Ovary (tissue), 10 donors: ENCODE data around the gene POFUT1. TPM values are rescaled to one million over a fixed set of nuclear protein-coding genes. Genes with fewer than 3 reads are reported as not detected.

Experiments used
- DNase-seq, 5 donors: peaks; one replicate each; pipeline ENCODE4 v3.0.0-alpha.2; 2019 to 2020
- H3K27ac ChIP-seq, 2 donors: fragments of 200-600 bp; one replicate each; pipeline versions ENCODE4 v1.5.1 to v1.8.0; 2019 to 2022
- H3K27me3 ChIP-seq: fragments of 200-600 bp; one replicate; pipeline ENCODE4 v1.8.0; 2022
- H3K36me3 ChIP-seq: fragments of 200-600 bp; sonication (generic); one replicate; pipeline ENCODE4 v1.5.1; 2019
- H3K4me1 ChIP-seq: one replicate; pipeline ENCODE4 v1.8.1; 2013; ENCODE audit warnings: mild to moderate bottlenecking, moderate library complexity; ENCODE audit not compliant: insufficient read depth
- H3K4me3 ChIP-seq: fragments of 200-600 bp; sonication (generic); one replicate; pipeline ENCODE4 v1.5.1; 2017
- H3K9me3 ChIP-seq, 2 donors: fragments of 200-600 bp in 1 of 2; sonication (generic) in 1 of 2; one replicate each; pipeline versions ENCODE4 v1.5.1 to v1.8.1; 2013 to 2019; ENCODE audit warnings: mild to moderate bottlenecking in 1 of 2, moderate library complexity in 1 of 2
- CTCF ChIP-seq, 3 donors: fragments of 450-650 bp in 2 of 3; fragments of 200-600 bp in 1 of 3; IDR thresholded peaks; one replicate each; pipeline versions ENCODE4 v1.5.1 to v1.8.0; 2016 to 2022; ENCODE audit warnings: antibody characterized with exemption in 3 of 3, mild to moderate bottlenecking in 1 of 3
- EP300 ChIP-seq: sonication (generic); formaldehyde crosslinking; IDR thresholded peaks from one replicate; pipeline ENCODE4 v1.6.1; 2017; ENCODE audit warnings: antibody characterized with exemption
- POLR2A ChIP-seq: fragments of 450-650 bp; IDR thresholded peaks from one replicate; pipeline ENCODE4 v1.6.1; 2017; ENCODE audit warnings: antibody characterized with exemption, mild to moderate bottlenecking, moderate library complexity
- WGBS, 3 donors: extraction: QIAGEN DNeasy Blood & Tissue Kit in 1 of 3; methylation state at CpG; one replicate each; pipeline versions ENCODE4 v1.1.5 to v1.1.7; 2013 to 2017; 5-methylcytosine and 5-hydroxymethylcytosine counted together
- intact Hi-C, 4 donors: fragments of 100-400 bp; cut with DNase I; formaldehyde crosslinking; loops; one replicate each; pipeline versions ENCODE4 v1.11.0 to v1.15.1; 2022 to 2023
- long read RNA-seq, 3 donors: library from polyadenylated mRNA in 2 of 3; unstranded in 2 of 3; transcript quantifications; one replicate each; pipeline ENCODE4 v2.0.0 and lab custom pipeline, GENCODE V29; 2021 to 2026
- polyA plus RNA-seq, 2 donors: library from polyadenylated mRNA; stranded (reverse); fragments of 200-250 nt in 1 of 2; fragments of 350-450 nt in 1 of 2; fragmentation: Illumina TruSeq in 1 of 2; extraction: RNeasy Lipid Tissue Mini Kit (QIAGEN cat#74804) in 1 of 2; gene quantifications; one replicate each; pipeline ENCODE4 v1.2.3, GENCODE V29; 2013 to 2014
- total RNA-seq, 7 donors: library from RNA; depleted of rRNA in 2 of 7; stranded (reverse); fragments of >200 nt in 2 of 7; fragmentation: NEBNext Ultra II Directional in 3 of 7; extraction: Animal tissue kit (Norgen Biotek cat#: 25700) in 3 of 7; gene quantifications; one replicate each; pipeline versions ENCODE4 v1.1.0 to v1.2.4, GENCODE V29; 2016 to 2023
- donor health status: DM: no; HTN: no; CAD: no; lungs with moderate emphysema.
- donor health status: DM: no; HTN: no; CAD: no.
- donor health status: Bipolar disorder and iron deficiency.
- donor health status: DM: yes; HTN: yes; CAD: no.
- donor health status: DM: no; HTN: no; CAD: no.
- donor health status: DM: yes; HTN: yes; CAD: no.

POFUT1 gene
- total RNA-seq (10 to 100 TPM; 18.0 to 47.7 (median 32.3) TPM), polyA plus RNA-seq (10 to 100 TPM; 19.2 to 48.4 TPM)
- long read RNA-seq, donor 1, full-length matches to known transcripts = 25 of 55 reads
- long read RNA-seq, donor 1, partial matches to known transcripts = 8 of 55 reads
- long read RNA-seq, donor 1, other reads (novel, unspliced or antisense) = 22 of 55 reads
- long read RNA-seq, donor 2, full-length matches to known transcripts = 6 of 6 reads
- long read RNA-seq, donor 2, partial matches to known transcripts = 0 of 6 reads
- long read RNA-seq, donor 2, other reads (novel, unspliced or antisense) = 0 of 6 reads
- long read RNA-seq, donor 3, full-length matches to known transcripts = 77 of 99 reads
- long read RNA-seq, donor 3, partial matches to known transcripts = 6 of 99 reads
- long read RNA-seq, donor 3, other reads (novel, unspliced or antisense) = 16 of 99 reads

GRCh38 chr20:32207626-32208498 is at the start of gene POFUT1, which contains the start of gene PLAGL2:
POFUT1 (plus strand) TSS chr20:32207880; CDS start chr20:32207942, 62 bp downstream.
PLAGL2 (minus strand) TSS chr20:32207743; CDS start chr20:32202178, 5,565 bp downstream.
- peak; percentile 30 for TF ChIP-seq POLR2A
- peak in 1 of 3 donors; percentile 31 for TF ChIP-seq CTCF (IDR thresholded peaks at IDR 0.05)
- TF ChIP-seq EP300 = no peak
- WGBS, 3 donors = 0 to 3% (median 1%) methylated on average over 12 to 74 of the region's 74 CpGs
- Histone ChIP-seq H3K4me3 (peak within 1 kb of the TSS; percentile 91), H3K27me3 (no peaks in the 10 kb centered on the region), H3K9me3 (no peaks in the 10 kb centered on the region), H3K27ac (peak within 1 kb of the TSS; percentile 85 to 94), H3K4me1 (peaks cover 12% of the 10 kb centered on the region), H3K36me3 (no peaks in the 10 kb centered on the region)
- intact Hi-C loops = loop anchor here in 1 of 4 donors (10.0 kb wide), 1 partner anchor 277 kb away; no protein-coding TSS in a partner anchor
- DNase-seq = peak; percentile 87 to 94 (median 88)

- no peak overlapping the region for H3K27ac ChIP-seq
- no peak overlapping the region for H3K4me3 ChIP-seq
- H3K9me3 ChIP-seq = no peaks in the 10 kb centered on the region
- no peak for TF ChIP-seq EP300
- TF ChIP-seq POLR2A = no peak
- no peak for TF ChIP-seq CTCF (IDR thresholded peaks at IDR 0.05)
- H3K4me1 ChIP-seq = no peaks in the 10 kb centered on the region
- WGBS, 3 donors = 90 to 94% (median 93%) methylated on average over 11 of the region's 11 CpGs
- no peaks in the 10 kb centered on the region for H3K27me3 ChIP-seq
- intact Hi-C loops = no loop called here
- DNase-seq = peak in 2 of 5 donors; percentile 17 to 18
- no peaks in the 10 kb centered on the region for H3K36me3 ChIP-seq
Measured at GRCh38 chr20:32158351-32158750, 49.3 kb upstream of the POFUT1 start.

GRCh38 chr20:32158943-32159660 is 48.6 kb upstream of the POFUT1 start:
- no peaks in the 10 kb centered on the region for H3K4me1 ChIP-seq
- no peaks in the 10 kb centered on the region for H3K27me3 ChIP-seq
- no peak overlapping the region for H3K27ac ChIP-seq
- 93 to 95% (median 93%) methylated on average over 4 of the region's 4 CpGs for WGBS, 3 donors
- TF ChIP-seq EP300 = no peak
- no peak for TF ChIP-seq CTCF (IDR thresholded peaks at IDR 0.05)
- no peak for TF ChIP-seq POLR2A
- peak in 1 of 5 donors; percentile 17 for DNase-seq
- H3K4me3 ChIP-seq = no peak overlapping the region
- intact Hi-C loops = no loop called here
- H3K36me3 ChIP-seq = no peaks in the 10 kb centered on the region
- H3K9me3 ChIP-seq = no peaks in the 10 kb centered on the region

GRCh38 chr20:32159766-32160221 is 47.9 kb upstream of the POFUT1 start:
- Histone ChIP-seq H3K27me3 (no peaks in the 10 kb centered on the region), H3K36me3 (no peaks in the 10 kb centered on the region), H3K4me3 (no peak overlapping the region), H3K27ac (no peak overlapping the region), H3K9me3 (no peaks in the 10 kb centered on the region), H3K4me1 (no peaks in the 10 kb centered on the region)
- no peak for TF ChIP-seq POLR2A
- TF ChIP-seq CTCF (IDR thresholded peaks at IDR 0.05) = no peak
- TF ChIP-seq EP300 = no peak
- peak in 1 of 5 donors; percentile 15 for DNase-seq
- intact Hi-C loops = no loop called here
- 69 to 87% (median 79%) methylated on average over 5 of the region's 5 CpGs for WGBS, 3 donors
